Measurements from ENCODE around the gene PTPRN2. TPM values are rescaled to one million over a fixed set of nuclear protein-coding genes. Genes with fewer than 3 reads are reported as not detected.

Gene PTPRN2
- total and polyA plus RNA-seq, 2 of the 13 experiments (the other 11 are each of a cell fraction or from before 2014, with no cell fraction given): 2.5 to 24.2 TPM

DNA sequence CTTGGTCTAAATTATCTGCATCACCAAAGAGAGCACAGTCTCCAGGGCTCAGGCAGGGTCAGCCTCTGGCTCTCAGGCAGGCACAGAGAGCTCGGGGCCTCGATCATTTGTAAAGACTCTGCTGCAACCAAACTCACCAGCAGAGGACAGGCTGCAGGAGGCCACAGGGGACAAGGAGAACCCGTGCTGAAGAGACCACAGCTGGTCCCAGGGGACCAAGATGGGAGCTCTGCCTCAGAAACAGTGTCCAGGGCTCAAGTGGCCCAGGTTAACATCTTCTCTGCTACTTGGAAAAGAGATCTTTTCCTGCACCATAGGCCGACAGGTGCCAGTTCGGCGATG lies 543.2 kb downstream of the PTPRN2 start:
- Histone ChIP-seq H3K4me3 (replicated peaks in 1 of 3; ENCODE audit: insufficient read depth in 1 of 3, low read depth in 2 of 3, low read length in 3 of 3) (no peak overlapping the region), H3K79me2 (ENCODE audit: insufficient read depth, low read length) (no peaks in the 10 kb centered on the region), H3K9ac (ENCODE audit: insufficient read depth, low read depth, low read length) (no peak overlapping the region), H3K27me3 (ENCODE audit: control insufficient read depth in 1 of 2, insufficient read depth in 2 of 2, low read length in 2 of 2) (no peaks in the 10 kb centered on the region; a peak in 1 of 5 replicates), H3K36me3 (replicated peaks in 1 of 2; ENCODE audit: control insufficient read depth in 1 of 2, insufficient read depth in 2 of 2, low read length in 2 of 2) (no peaks in the 10 kb centered on the region), H3K27ac (ENCODE audit: extremely low read length, insufficient read depth, low read length) (no peak overlapping the region), H3K4me1 (ENCODE audit: insufficient read depth, low read length) (no peaks in the 10 kb centered on the region), H4K20me1 (ENCODE audit: insufficient read depth, low read length) (peaks cover 3% of the 10 kb centered on the region; the same call in 1 of the 2 replicates), H3K4me2 (ENCODE audit: low read depth, low read length) (no peak overlapping the region), H2AFZ (ENCODE audit: low read length) (no peak overlapping the region), H3K9me3 (ENCODE audit: low read length) (peaks cover 9% of the 10 kb centered on the region)
- POLR2A ChIA-PET: no interaction called here
- 0 out of 2 replicates have a peak, but pooled peaks have one; percentile 6 for TF ChIP-seq STAG1 (CRISPR knock-in tag; IDR thresholded peaks at IDR 0.05)
- TF ChIP-seq MED8 (CRISPR knock-in tag; IDR thresholded peaks at IDR 0.05; ENCODE audit: insufficient replicate concordance): no peak
- no peak for TF ChIP-seq RFX5 (IDR thresholded peaks at IDR 0.05; ENCODE audit: low read depth, low read length)
- TF ChIP-seq, protein P1, sequence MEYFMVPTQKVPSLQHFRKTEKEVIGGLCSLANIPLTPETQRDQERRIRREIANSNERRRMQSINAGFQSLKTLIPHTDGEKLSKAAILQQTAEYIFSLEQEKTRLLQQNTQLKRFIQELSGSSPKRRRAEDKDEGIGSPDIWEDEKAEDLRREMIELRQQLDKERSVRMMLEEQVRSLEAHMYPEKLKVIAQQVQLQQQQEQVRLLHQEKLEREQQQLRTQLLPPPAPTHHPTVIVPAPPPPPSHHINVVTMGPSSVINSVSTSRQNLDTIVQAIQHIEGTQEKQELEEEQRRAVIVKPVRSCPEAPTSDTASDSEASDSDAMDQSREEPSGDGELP (IDR thresholded peaks at IDR 0.05; ENCODE audit: borderline replicate concordance, low read depth): no peak
- TF ChIP-seq, protein P2, sequence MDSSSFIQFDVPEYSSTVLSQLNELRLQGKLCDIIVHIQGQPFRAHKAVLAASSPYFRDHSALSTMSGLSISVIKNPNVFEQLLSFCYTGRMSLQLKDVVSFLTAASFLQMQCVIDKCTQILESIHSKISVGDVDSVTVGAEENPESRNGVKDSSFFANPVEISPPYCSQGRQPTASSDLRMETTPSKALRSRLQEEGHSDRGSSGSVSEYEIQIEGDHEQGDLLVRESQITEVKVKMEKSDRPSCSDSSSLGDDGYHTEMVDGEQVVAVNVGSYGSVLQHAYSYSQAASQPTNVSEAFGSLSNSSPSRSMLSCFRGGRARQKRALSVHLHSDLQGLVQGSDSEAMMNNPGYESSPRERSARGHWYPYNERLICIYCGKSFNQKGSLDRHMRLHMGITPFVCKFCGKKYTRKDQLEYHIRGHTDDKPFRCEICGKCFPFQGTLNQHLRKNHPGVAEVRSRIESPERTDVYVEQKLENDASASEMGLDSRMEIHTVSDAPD (CRISPR knock-in tag; IDR thresholded peaks at IDR 0.05): no peak
- TF ChIP-seq, protein P3, sequence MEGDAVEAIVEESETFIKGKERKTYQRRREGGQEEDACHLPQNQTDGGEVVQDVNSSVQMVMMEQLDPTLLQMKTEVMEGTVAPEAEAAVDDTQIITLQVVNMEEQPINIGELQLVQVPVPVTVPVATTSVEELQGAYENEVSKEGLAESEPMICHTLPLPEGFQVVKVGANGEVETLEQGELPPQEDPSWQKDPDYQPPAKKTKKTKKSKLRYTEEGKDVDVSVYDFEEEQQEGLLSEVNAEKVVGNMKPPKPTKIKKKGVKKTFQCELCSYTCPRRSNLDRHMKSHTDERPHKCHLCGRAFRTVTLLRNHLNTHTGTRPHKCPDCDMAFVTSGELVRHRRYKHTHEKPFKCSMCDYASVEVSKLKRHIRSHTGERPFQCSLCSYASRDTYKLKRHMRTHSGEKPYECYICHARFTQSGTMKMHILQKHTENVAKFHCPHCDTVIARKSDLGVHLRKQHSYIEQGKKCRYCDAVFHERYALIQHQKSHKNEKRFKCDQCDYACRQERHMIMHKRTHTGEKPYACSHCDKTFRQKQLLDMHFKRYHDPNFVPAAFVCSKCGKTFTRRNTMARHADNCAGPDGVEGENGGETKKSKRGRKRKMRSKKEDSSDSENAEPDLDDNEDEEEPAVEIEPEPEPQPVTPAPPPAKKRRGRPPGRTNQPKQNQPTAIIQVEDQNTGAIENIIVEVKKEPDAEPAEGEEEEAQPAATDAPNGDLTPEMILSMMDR (CRISPR knock-in tag; IDR thresholded peaks at IDR 0.05): 0 out of 2 replicates have a peak, but pooled peaks have one; percentile 10
- in situ Hi-C loops (cut with HindIII; ENCODE audit: extremely low pct_ligation_motif_present, low pct_unique_long_range_greater_than_20kb) (no loop called here), intact Hi-C loops (cut with micrococcal nuclease; ENCODE audit: unreplicated experiment) (no loop called here)
- DNase-seq (ENCODE audit: low spot score) (no peak), ATAC-seq (peak; percentile 66), FAIRE-seq (no peak)
- CTCF ChIA-PET (ENCODE audit: low intra/inter-chr PET ratio, low total read pairs): no interaction called here
- WGBS (ENCODE audit: low lambda C conversion rate): 62% methylated on average over 6 of the region's 6 CpGs
- no TSS peak for BruUV-seq (replicated peaks)
